Astrocyte of the spinal cord (primary cell): ENCODE data around the gene KLF16.
A peak's percentile ranks its signal among the peaks of the same experiment; 100 is the strongest.

Source experiments
- DNase-seq: peaks from one replicate; pipeline ENCODE4 v3.0.0; 2011; ENCODE audit warnings: low read depth, low spot score
- H3K4me3 ChIP-seq: 2 replicates; pipeline ENCODE4 v1.5.1; 2011; ENCODE audit warnings: low read depth, mild to moderate bottlenecking, low read length, moderate library complexity
- CTCF ChIP-seq: IDR thresholded peaks from 2 replicates; pipeline ENCODE4 v1.5.1; 2012; ENCODE audit warnings: low read depth, mild to moderate bottlenecking, low read length, inconsistent platforms
- in situ Hi-C: cut with HindIII; loops from 2 replicates; pipeline ENCODE4 v1.10.0; 2017; ENCODE audit warnings: low sequenced_read_pairs

KLF16 gene

GRCh38 chr19:1850809-1851653, 12.3 kb downstream of the KLF16 start:
- H3K4me3 ChIP-seq, result no peak overlapping the region
- in situ Hi-C loops, result no loop called here

GRCh38 chr19:1849886-1850398, 13.4 kb downstream of the KLF16 start:
- in situ Hi-C loops, result no loop called here
- TF ChIP-seq CTCF, result no peak
- no peak overlapping the region for H3K4me3 ChIP-seq
- DNase-seq, result no peak

More at GRCh38 chr19:1850809-1851653, 12.3 kb downstream of the KLF16 start:
- no peak for DNase-seq
- TF ChIP-seq CTCF, result no peak

GRCh38 chr19:1849132-1849474, 14.3 kb downstream of the KLF16 start:
- DNase-seq, result no peak
- H3K4me3 ChIP-seq, result peak overlapping the region; percentile 15
- in situ Hi-C loops, result no loop called here
- no peak for TF ChIP-seq CTCF

DNA sequence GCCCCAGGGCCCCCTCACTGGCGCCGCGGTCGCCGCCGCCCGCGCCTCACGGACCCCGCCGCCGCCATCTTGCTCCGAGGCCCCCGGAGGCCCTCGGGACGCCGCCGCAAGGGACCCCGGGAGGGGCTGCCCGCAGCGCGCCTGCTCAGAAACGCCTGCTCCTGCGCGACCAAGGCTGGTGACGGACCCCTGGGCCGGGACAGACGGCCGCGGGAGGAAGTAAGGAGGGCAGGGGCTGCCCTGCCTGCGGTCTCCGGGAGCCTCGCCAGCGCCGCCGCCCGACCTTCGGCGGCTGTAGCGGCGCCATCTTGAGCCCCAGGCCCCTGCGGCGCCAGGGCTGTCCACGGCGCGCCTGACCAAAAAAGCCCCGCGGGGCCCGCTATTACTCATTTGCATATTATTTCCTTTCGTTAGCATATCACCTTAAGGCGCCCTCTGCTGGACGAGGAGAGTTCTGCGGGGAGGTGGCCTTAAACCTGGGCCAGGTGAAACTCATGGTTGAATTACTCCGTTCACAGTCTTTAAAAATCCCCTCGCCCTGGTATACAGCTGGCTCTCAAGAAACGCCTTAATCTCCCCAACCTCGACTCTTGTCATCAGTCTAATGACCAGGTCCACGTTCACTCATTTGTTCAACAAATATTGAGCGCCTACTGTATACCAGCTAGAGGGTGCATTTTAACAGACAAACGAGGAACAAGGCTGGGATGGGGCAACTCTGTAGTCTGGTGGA, 14.8 kb downstream of the KLF16 start, which contains the start of gene REXO1:
TSS of gene REXO1 (minus strand) at position 85 of the 733 bp plus-strand sequence. CDS start 125 bp downstream, outside the sequence.
- DNase-seq, result peak; percentile 97
- peak; percentile 92 for TF ChIP-seq CTCF
- peak within 1 kb of the TSS; percentile 97 for H3K4me3 ChIP-seq
- in situ Hi-C loops, result no loop called here

GRCh38 chr19:1847684-1848398, 15.5 kb downstream of the KLF16 start:
- no peak for TF ChIP-seq CTCF
- peak; percentile 39 for DNase-seq
- peak overlapping the region; percentile 97 for H3K4me3 ChIP-seq
- in situ Hi-C loops, result no loop called here

- TF ChIP-seq CTCF, result no peak
- H3K4me3 ChIP-seq, result peak overlapping the region; percentile 97
- in situ Hi-C loops, result no loop called here
- peak; percentile 32 for DNase-seq
These were observed 16.1 kb downstream of the KLF16 start for GRCh38 chr19:1847348-1847683.
